SW 1271 (cell line): ENCODE measurements around the gene DCP1B.

ENCODE experiments used
- DNase-seq, 2 experiments: peaks; one replicate each; lab custom pipeline; 2025; lab: John Stamatoyannopoulos, UW

Gene DCP1B

DNA sequence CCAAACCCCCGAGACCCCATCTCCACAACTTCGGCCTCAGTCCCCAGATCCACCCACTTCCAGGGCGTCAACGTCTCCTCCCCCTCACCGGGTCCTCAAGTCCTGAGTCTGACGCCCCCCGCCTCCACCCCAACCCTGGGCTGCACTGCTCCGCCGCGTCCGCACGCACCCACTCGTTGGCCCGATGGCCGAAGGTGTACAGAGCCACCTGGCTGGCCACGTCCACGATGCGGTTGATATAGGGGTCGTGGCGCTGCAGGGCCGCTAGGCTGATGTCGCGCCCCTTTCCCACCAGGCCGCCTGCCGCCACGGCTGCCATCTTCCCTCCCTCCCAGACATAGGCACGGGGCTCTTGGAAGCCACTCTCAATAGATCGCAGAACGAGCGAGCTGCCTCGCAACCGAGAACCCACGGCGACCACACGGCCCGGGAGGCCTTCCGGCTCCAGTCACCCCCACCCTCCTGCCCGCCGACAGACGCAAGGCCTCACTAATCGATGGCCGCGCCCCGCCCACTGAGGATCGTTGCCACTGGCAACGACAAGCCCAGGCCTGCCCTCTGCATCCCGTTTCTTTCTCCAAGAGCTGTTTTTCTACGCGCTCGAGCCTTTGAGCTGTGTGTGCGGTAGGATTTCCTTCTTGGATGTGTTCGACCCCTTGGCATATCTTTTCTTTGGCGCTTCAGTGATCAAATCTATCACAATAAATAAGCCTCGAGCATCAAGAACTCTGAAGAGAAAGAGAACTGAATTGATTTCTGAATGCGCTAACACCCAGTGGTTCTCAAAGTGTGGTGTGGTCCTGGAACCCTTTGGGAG is at the start of gene DCP1B:
Gene DCP1B, minus strand, starts transcription at position 345 of the 817 bp plus-strand sequence. Its CDS starts 26 bp downstream, at position 319.
- peak; percentile 96 for DNase-seq

DNA sequence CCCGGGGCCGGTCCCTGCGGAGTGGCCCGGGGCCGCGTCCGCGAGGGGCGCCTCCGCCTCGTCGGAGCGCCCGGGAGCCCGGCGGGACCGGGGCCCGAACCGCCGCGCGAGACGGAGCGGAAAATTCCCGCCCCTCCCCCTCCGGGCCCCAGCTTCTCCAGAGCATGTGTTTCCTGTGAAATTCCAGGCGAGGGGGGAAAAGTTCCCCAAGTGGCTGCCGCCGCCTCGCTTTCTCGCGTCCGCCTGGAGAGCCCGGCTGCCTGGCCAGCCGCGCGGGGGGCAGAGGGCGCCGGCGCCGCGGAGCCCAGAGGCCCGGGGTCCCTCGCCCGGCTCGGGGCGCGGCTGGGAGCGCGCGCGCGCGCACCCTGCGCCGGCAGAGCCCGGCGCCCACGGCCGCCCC is 49.4 kb upstream of the DCP1B start:
- DNase-seq, result no peak

DNA sequence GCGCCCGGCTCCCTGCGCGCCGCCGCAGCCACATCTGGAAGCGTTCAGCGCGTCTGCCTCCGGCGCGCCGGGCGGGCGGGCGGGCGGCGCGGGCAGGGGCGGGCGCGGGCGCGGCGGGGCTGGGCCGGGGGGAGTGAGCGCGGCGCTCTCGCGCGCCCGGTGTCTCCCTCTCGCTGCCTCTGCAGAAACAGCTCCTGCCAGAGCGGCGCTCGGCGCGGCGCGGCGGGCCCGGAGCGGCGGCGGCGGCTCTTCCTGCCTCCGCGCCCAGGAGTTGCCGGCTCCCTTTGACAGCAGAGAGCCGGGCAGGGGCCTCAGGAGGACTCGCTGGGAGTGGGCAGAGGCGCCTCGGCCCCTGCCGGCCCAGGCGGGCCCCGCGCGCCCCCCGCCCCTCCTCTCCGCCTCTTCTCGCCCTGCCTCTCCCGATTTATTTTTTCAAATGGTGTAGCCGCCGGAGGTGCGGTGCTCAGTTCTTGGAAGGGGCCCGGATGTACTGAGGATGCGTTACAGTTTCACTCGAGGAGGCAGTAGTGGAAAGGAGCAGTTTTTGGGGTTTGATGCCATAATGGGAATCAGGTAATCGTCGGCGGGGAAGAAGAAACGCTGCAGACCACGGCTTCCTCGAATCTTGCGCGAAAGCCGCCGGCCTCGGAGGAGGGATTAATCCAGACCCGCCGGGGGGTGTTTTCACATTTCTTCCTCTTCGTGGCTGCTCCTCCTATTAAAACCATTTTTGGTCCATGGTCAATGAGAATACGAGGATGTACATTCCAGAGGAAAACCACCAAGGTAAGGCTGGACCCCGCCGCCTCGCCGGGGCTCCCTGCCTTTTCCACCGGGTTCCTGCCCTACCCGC is 48.8 kb upstream of the DCP1B start, which contains the start of gene CACNA1C:
Gene CACNA1C, plus strand, starts transcription at position 162 of the 853 bp plus-strand sequence. Its CDS starts 576 bp downstream, at position 738.
- no peak for DNase-seq

DNA sequence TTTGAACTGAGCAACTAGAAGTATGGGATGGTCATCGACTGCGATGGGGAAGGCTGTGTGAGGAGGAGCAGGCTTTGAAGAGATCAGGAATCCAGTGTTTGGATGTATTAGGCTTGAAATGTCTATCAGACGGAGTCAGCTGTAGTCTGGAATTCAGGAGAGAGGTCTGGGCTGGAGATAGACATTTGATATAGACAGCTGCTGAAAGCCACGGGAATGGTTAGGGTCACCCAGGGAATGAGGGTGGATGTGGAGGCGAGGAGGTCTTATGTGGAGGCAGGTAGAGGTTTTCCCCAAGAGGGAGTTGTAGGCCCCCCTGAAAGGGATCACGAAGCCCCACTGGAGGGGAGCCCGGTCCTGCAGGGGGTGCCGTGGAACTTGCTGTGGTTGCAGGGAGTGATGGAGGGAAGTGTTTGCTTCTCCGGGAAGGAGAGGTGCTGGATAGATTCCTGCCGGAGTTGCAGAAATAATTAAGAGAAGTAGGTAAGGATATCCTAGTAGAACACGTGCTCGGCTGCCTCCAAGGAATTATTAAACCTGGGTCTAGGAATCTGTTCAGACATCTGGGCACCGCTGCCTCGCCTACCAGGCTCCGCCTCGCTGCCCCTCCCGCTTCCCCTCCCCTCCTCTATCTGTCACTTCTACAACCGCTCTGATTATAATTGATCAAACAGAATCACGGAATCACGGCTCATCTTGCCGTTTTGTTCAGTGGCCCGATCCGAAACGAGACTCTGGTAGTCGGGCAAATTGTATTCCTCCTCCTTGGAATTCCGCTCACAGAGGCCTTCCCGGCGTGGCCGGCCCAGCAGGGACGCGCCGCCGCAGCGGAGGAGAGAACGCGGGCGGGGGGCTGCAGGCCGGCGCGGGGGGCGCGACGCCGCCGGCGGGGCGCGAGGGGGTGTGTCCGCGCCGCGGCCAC is 47.7 kb upstream of the DCP1B start:
- no peak for DNase-seq

DNA sequence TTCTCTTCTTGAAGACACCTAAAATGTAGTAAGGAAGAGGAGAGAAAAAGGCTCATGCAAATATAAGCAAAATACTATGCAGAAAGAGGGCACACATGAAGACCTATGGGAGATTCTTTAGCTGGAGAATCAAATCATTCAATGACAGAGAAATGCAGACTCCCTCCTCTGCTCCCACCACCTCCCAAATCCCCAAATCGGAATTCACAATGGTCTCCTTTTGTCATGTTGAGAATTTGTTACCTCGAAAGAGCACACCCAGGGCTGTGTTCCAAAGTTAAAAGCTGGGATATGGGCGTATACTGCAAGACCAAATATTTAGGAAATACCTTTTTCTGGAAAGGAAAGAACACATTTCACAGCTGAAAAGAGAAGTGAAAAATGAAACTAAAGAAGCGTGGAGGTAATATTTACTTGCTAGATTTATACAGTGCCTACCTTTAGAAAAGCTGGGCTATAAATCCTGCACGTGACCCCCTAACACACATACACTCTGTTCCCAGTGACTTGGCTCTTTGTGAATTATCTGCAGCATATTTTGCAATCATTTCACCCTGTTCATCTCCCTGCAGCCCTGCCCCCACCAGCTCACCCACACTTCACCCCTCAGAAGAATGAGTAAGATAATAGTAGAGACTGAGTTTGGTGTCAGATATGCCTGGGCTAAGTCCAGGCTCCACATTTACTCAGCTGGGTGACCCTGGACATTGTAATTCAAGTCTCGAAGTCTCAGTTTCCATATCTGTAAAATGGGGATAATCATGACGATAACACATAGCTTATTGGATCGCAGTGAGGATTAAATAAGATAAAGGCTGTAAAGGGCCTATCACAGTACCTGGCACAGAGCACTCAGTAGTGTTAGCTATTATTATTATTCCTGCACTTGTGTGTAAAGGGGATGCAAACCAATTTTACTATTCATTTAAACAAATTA is 45.6 kb upstream of the DCP1B start:
- DNase-seq, result no peak

DNA sequence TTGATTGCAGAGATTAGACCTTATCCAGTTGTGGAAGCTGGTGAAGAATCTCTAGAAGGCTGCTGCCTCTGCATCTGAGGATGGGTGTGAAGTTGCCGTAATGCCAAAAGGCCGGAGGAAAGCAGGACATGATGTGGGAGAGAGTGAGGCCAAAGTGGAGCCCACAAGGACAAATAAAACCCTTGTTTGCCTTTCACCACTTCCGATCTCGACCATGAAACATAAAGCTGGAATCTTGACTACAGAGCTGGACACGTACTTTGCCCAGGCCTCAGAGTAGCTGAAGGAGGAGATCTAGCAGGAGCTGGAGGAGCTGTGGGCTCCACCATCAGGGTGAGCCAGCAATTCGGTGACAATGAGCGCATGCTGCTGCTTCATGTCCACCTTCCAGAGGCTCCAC is 43.5 kb upstream of the DCP1B start:
- no peak for DNase-seq

DNA sequence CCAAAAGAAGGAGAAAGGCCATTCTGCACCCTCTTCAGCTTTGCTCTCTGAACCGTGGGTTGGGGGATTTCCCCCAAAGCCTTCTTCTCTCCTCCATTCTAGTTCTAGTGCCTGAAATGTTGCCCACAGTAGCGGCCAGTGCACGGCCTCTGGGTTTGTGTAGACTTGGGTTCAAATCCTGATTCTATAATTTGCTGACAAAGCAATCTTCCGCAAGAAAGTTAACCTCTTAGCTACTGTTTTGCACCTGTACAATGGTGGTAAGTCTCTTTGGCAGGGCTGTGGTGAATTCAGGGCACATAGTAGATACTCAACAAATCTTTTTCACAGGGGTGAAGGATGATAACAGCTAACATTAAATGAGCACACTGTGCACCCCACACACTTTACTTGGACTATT is 42.7 kb upstream of the DCP1B start:
- DNase-seq, result no peak

DNA sequence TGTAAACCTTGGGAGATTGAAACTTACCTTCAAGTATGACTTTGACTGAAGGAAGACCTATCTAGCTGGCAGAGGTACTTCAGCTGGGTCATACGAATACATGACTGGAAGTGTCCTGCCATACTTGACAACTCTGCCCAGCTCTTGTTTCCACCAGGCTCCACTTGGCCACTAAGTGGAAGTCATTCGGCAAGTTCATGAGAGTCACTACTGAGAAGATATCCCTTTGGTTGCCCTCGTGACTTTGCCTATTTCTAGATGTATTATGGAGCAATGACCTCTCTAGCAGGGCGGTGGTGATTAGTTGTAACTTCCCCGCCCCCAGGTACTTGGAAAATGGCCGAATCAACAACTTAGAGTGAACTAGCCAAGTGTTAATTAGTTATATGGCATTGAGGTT is 39.9 kb upstream of the DCP1B start:
- DNase-seq, result no peak

DNA sequence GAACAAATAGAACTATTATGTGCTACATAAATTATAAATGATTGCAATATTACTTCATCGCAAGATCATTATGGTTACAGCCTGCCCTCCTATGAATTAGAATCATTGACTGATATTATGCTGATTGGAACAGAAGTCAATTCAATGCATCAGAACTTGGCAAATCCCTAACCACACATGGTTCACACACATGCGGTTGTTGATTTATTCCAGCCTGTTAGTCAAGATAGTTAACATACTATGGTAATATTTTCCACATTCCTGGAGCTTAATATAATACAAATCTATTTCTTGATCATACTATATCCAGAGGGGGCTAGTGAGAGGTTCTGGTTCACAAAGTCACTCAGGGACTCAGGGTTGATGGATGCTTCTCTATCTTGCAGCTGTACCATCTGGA is 38.8 kb upstream of the DCP1B start:
- no peak for DNase-seq

DNA sequence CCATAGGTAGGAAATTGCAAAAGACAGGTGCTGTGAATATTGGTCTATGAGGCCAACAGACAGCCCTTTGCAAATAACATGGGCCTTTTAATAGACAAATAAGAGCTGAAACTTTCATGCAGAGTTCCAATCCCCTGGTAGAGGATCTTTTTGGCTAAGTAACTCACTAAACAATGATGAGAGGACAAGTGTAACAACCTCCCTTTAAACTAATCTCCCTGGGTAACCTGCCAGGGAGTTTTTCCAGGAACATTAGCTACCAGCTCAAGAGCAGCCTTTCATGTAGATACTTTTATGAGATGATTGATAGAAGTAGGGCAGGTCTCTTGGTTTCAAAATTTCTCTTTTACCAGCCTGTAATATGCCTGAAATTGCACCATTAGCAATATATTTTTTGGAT is 34.8 kb upstream of the DCP1B start:
- no peak for DNase-seq

DNA sequence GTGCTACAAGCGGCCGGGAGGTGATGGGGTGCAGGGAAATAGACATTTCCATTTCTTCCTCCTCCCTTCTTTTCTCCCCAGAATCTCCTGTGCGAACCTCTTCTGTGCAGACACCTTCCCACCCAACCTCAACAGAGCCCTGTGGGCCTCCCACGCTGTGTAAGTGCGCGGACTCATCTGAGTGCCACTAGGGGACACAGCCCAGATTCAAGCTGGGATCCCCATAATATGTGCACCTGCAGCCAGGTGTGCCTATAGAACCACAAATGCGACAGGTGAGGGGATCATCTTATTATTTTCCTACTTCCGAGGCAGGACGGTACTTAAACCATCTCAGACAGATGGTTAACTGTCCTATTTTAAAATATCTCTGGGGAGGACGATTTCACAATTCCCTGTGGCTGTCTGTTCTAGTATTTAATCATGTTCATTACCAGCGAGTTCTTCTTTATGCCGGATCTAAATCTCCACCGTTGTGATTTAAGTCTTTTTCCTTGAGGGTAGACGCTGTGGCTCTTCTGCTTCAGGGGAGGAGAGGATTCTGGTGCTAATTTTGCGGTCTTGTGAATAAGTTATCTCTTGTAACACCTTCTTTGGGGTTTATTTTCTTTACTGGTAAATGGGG is 31.3 kb upstream of the DCP1B start:
- DNase-seq, result no peak

DNA sequence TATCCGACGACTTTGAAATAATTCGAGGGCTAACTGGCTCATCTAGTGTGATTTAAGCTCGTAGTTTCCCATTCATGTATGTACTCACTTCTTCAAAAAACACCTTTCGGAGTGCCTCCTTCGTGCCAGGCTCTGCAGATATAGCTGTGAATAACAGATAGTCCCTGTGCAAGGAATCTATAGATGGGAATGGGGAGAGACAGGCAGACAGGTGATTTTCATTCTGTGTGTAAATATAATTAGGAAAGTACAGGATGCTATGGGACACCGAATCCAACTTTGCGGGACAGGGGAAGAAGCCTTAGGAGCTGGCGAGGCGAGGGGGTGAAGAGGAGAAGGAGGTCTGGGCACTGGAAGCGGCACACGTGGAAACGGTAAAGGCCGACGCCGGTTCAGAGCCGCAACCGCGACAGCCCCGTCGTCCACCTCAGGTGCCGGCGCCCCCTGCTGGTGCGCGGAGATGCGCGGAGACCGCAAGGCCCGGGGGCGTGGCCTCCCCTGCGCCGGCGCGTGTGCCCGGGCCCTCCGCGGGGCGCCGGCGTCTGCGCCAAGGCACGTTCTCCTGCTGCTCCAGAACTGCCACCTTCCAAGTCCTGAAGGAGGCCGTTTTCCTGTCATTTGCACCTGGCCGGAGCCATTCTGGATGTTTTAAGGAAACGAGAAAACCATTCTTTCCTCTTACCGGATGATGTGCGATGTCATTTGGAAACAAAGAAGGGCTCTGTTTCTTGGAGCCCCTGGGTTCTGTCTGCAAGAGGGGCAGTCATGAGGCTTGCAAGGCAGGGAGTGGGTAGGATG is 30.6 kb upstream of the DCP1B start:
- peak; percentile 50 to 76 for DNase-seq

DNA sequence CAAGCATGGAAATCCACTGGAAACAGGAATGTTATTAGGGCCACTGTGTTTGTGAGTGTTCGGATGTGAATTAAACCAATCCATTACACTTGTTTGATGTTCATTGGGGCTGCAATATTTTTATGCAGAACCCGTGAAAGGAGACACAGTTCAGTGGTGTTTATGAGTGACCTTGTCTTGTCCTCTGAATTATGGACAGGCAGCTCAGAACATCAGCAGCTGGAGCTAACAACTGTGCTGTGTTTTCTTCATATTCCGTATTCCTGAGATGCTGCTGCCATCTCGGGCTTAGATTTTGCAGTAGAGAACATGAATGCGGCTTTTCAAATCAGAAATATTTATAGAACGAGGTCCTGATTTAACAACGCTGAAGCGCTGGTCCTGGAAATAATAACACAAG is 28.2 kb upstream of the DCP1B start:
- DNase-seq, result no peak

DNA sequence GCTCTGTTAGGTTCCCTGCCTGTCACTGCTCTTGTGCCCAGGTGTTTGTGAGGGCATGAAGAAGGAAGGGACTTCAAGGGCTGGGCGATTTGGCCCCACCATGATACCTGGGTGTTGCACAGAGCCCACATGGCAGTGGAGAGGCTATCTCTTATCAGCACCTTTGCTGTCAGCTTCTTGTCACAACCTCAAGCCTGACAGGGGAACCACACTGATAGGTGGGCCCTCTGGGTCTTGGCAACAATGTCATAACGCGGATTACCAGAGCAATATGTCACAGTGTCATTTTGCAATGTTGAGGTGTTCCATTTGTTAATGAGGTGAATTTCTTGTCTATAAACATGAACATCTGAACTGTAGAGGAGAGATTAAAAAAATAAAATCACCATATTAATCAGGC is 25.6 kb upstream of the DCP1B start:
- no peak for DNase-seq

DNA sequence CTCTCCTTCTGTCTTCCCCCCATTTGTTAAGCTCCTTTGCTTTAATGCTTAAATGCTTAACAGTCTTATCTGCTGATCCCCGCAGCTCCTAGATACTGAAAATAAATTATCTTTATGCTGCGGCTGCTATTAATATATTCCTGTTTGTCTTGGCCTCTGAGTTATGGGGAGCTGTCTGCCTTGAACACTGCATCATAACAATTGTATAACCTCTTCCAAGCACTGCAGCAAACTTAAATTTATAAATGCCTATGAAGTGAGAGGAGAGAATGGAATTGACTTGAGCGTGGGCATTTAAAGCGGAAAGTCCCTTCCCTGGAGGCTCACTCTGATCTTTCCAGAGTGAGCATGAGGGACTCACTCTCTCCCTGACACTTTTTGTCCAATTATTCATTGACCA is 23.1 kb upstream of the DCP1B start:
- DNase-seq, result no peak

DNA sequence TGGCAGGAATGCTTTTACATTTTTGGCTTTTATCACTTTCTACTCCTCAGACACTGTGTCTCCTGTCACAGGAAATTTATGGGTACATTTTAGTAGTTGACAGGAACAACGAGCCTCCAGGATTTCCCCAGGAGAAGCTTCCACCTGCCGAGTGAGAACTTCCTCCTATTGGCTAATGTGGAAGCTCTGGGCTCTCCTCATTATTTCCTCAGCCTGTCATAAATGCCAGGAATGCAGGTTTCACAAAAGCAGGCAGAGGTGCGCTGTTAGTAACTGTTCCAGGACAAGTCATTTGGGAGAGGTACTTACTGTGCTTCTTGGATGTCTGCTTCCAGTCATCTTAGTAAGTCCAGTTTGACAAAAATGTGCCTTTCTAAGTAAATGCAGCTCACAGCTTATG is 19.1 kb upstream of the DCP1B start:
- DNase-seq, result no peak

DNA sequence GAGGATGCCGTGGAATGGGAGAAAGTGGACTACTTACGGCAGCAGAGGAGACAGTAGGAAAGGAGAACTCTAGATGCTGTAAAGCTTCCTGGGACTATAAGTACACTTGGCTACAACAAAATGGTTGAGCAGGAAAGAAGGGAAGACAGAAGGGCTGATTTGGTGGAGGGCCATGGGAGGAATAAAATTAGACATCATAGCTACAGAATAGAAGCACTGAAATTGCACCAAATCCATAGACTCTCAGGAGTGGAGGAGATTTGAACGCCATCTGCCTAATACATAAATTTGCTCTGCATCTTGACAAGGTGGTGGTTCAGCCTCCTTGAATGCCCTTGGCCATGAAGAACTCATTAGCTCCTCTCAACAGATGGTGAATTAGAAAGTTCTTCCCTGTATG is 16.3 kb upstream of the DCP1B start:
- DNase-seq, result no peak

DNA sequence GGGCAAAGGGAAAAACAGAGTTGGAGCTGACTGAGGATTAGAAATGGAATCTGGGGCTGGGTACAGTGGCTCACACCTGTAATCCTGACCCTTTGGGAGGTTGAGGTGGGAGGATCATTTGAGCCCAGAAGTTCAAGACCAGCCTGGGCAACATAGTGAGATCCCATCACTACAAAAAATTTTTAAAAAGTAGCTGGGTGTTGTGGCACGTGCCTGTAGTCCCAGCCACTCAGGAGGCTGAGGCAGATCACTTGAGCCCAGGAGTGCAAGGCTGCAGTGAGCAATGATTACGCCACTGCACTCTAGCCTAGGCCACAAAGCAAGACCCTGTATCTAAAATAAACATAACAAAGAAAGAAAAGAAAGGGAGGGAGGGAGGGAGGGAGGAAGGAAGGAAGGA is 14.9 kb upstream of the DCP1B start:
- no peak for DNase-seq

DNA sequence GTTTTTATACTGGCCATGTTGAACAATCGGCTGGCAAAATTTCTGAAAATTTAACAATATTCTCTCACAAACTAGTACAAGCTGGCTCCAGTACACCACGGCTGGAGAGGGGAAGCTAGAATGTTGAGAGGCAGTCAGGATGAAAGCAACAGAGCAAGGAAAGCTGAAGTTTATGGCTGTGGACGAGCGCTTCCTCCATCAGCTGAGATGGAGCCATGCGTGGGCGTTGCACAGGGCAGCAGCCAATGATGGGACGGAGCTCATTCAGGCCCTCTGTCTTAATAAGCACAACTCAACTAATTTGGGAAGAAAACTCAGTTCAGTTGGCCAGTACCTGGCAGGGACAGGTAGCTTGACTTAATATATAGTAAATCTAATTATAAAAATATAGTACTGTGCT is 14.1 kb upstream of the DCP1B start:
- DNase-seq, result no peak
